Activated naive CD4-positive, alpha-beta T cell (primary cell): ENCODE results near the gene SLC15A4.
A peak's percentile ranks its signal among the peaks of the same experiment; 100 is the strongest.
"Not testable (repeated sequence)": the region's sequence is repeated elsewhere in the genome, so short reads cannot be mapped to it uniquely, and the experiment has no call there.

Source experiments
- DNase-seq, 4 experiments: peaks; one replicate each; lab custom pipeline; 2025; lab: John Stamatoyannopoulos, UW

SLC15A4 gene

GRCh38 chr12:128823916-128824839 is at the start of gene SLC15A4:
SLC15A4 (minus strand) TSS chr12:128823958; CDS start chr12:128823943, 15 bp downstream.
- DNase-seq = peak; percentile 72 to 82 (median 77)

- DNase-seq = no peak
Measured at GRCh38 chr12:128872303-128872702, 48.5 kb upstream of the SLC15A4 start.

- DNase-seq = no peak
Measured at GRCh38 chr12:128871516-128871892, 47.7 kb upstream of the SLC15A4 start.

- DNase-seq = no peak
Measured at GRCh38 chr12:128867466-128867865, 43.7 kb upstream of the SLC15A4 start.

- no peak for DNase-seq
Measured at GRCh38 chr12:128864516-128865186, 40.9 kb upstream of the SLC15A4 start.

- DNase-seq = no peak
Measured at GRCh38 chr12:128863957-128864356, 40.2 kb upstream of the SLC15A4 start.

- DNase-seq = no peak
Measured at GRCh38 chr12:128861226-128862016, 37.7 kb upstream of the SLC15A4 start.

- DNase-seq = no peak
Measured at GRCh38 chr12:128859311-128859710, 35.6 kb upstream of the SLC15A4 start.

- no peak for DNase-seq
Measured at GRCh38 chr12:128857133-128857763, 33.5 kb upstream of the SLC15A4 start.

- no peak for DNase-seq
Measured at GRCh38 chr12:128856791-128857078, 33.0 kb upstream of the SLC15A4 start.

GRCh38 chr12:128856035-128856790 is 32.5 kb upstream of the SLC15A4 start:
- DNase-seq = no peak

- no peak for DNase-seq
Measured at GRCh38 chr12:128853600-128854197, 29.9 kb upstream of the SLC15A4 start.

GRCh38 chr12:128852885-128853599 is 29.3 kb upstream of the SLC15A4 start, which contains the start of gene GLT1D1:
GLT1D1 (plus strand) TSS chr12:128853478; CDS start chr12:128853582, 104 bp downstream.
- no peak for DNase-seq

GRCh38 chr12:128852026-128852698 is 28.4 kb upstream of the SLC15A4 start:
- DNase-seq = no peak

GRCh38 chr12:128851429-128851828 is 27.7 kb upstream of the SLC15A4 start:
- not testable (repeated sequence) for DNase-seq

- DNase-seq = no peak
Measured at GRCh38 chr12:128850400-128850799, 26.6 kb upstream of the SLC15A4 start.

- not testable (repeated sequence) for DNase-seq
Measured at GRCh38 chr12:128849806-128850205, 26.0 kb upstream of the SLC15A4 start.

GRCh38 chr12:128848371-128848770 is 24.6 kb upstream of the SLC15A4 start:
- no peak for DNase-seq

- DNase-seq = not testable (repeated sequence)
Measured at GRCh38 chr12:128846671-128847070, 22.9 kb upstream of the SLC15A4 start.
